Measurements from ENCODE around the gene SLC26A3.

DNA sequence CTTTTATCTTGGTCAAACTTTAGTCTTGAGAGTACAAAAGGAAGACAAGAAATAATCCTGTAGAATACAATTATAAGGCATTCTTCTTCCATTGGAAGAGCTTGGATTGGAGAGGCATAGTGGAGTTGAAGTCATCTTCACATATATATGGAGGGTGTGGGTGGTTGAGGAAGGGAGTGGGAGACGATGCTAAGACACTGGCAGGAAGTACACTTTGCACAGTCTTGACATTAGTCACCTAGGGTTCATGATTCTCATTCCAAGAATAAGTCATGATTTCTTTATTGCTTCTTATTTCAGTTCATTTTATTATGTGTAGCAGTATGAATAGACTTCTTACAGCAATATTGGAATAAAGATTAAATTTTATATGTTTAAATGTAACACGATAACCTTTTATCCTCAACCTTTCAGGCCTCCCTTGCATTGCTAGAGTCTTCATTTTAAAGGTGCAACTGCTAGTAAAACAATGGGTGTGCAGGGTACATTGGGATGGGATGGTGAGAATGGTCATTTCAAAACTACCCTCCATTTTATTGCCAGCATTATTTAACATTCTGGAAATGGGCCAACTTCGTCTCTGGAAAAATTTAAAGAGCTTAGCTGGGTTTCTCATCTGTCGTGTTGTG, 12.3 kb upstream of the SLC26A3 start:
- TF ChIP-seq, protein P1, sequence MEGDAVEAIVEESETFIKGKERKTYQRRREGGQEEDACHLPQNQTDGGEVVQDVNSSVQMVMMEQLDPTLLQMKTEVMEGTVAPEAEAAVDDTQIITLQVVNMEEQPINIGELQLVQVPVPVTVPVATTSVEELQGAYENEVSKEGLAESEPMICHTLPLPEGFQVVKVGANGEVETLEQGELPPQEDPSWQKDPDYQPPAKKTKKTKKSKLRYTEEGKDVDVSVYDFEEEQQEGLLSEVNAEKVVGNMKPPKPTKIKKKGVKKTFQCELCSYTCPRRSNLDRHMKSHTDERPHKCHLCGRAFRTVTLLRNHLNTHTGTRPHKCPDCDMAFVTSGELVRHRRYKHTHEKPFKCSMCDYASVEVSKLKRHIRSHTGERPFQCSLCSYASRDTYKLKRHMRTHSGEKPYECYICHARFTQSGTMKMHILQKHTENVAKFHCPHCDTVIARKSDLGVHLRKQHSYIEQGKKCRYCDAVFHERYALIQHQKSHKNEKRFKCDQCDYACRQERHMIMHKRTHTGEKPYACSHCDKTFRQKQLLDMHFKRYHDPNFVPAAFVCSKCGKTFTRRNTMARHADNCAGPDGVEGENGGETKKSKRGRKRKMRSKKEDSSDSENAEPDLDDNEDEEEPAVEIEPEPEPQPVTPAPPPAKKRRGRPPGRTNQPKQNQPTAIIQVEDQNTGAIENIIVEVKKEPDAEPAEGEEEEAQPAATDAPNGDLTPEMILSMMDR (IDR thresholded peaks at IDR 0.05; ENCODE audit: insufficient read depth, low read length, poor library complexity, severe bottlenecking): no peak
- no peak for TF ChIP-seq EZH2phosphoT487 (conservative IDR thresholded peaks at IDR 0.05; ENCODE audit: low read length)
